Ectodermal cell (in vitro differentiated cells): ENCODE data around the gene WDR4.
"Not testable (repeated sequence)": the region's sequence is repeated elsewhere in the genome, so short reads cannot be mapped to it uniquely, and the experiment has no call there.

Experiments used
- H3K27ac ChIP-seq: 2 replicates; pipeline ENCODE4 v1.7.0; 2013; ENCODE audit warnings: mild to moderate bottlenecking, low read depth, low read length; ENCODE audit not compliant: insufficient read depth, poor library complexity, severe bottlenecking
- H3K27me3 ChIP-seq: 2 replicates; pipeline ENCODE4 v1.7.0; 2013; ENCODE audit warnings: mild to moderate bottlenecking, low read length; ENCODE audit not compliant: insufficient read depth, control insufficient read depth, poor library complexity, severe bottlenecking
- H3K36me3 ChIP-seq: one replicate; pipeline ENCODE4 v1.7.0; 2013; ENCODE audit warnings: low read length; ENCODE audit not compliant: control insufficient read depth, insufficient read depth
- H3K4me1 ChIP-seq: one replicate; pipeline ENCODE4 v1.7.0; 2013; ENCODE audit warnings: low read length; ENCODE audit not compliant: control insufficient read depth, insufficient read depth
- H3K4me3 ChIP-seq: 2 replicates; pipeline ENCODE4 v1.7.0; 2013; ENCODE audit warnings: low read depth, low read length, control low read depth; ENCODE audit not compliant: insufficient read depth
- H3K9me3 ChIP-seq: 2 replicates; pipeline ENCODE4 v1.7.0; 2013; ENCODE audit warnings: mild to moderate bottlenecking, low read length, moderate library complexity; ENCODE audit not compliant: control insufficient read depth
- WGBS, 2 experiments: methylation state at CpG; one replicate each; pipeline ENCODE4 v1.1.7; 2013; ENCODE audit warnings: missing lambda C conversion rate in 2 of 2; 5-methylcytosine and 5-hydroxymethylcytosine counted together

The WDR4 gene

DNA sequence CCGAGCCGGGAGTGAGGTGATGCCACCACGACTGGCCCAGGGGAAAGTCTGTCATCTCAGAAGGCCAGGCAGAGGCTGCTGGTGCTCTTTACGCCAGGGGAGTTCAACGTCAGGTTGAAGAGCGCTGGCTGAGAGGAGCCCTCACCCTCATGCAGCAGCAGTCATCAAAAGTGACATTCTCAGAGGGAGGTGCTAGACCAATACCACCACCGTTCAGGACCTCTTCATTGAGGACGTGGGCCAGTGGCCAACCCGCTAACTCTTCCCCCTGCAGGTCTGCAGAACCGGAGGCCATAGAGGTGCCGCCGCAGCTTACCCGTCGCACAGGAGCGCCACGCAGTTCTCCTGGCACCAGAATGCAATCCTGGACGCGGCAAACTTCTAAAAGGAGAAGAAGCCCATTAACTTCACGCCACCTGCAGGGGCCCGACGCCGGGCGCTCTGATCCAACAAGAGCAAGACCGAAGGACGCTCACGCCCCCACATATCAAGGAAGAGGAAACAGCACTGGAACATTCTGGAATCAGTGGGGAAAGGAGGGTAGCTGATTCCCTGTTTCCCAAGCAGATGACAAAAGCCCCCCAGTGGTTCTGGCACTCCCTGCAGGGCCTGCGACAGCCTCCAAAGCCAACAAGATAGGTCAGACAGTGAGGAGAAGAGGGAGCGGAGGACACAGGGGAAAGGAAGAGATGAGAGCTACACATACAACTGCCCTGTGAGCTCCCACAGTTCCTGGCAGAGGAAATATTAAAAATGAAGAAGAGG lies 24.9 kb downstream of the WDR4 start:
- no peaks in the 10 kb centered on the region for H3K27me3 ChIP-seq
- peaks cover 48% of the 10 kb centered on the region for H3K36me3 ChIP-seq
- H3K4me1 ChIP-seq, result no peaks in the 10 kb centered on the region
- WGBS, 2 experiments, result 94 to 96% methylated on average over 28 of the region's 28 CpGs
- no peak overlapping the region for H3K4me3 ChIP-seq
- no peaks in the 10 kb centered on the region for H3K9me3 ChIP-seq
- H3K27ac ChIP-seq, result no peak overlapping the region

DNA sequence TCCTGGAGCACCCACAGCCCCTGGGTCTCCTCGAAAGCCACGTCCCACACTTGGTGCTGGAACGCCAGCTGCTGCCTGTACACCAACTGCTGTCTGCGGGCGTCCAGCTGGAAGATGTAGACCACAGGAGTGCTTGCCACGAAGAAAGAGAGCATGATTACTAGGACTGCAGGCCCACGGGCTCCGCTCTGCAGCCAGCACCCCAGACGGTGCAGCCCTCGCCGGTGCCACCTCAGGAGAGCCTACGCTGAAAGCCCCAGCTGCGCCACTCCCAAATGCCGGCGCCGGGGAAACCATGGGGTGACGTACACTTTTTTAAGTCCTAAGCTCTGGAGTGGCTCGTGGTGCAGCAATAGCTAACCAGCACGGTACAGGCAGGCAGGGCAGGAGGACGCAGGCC lies 25.7 kb downstream of the WDR4 start:
- WGBS, 2 experiments, result 95 to 96% methylated on average over 20 of the region's 20 CpGs

DNA sequence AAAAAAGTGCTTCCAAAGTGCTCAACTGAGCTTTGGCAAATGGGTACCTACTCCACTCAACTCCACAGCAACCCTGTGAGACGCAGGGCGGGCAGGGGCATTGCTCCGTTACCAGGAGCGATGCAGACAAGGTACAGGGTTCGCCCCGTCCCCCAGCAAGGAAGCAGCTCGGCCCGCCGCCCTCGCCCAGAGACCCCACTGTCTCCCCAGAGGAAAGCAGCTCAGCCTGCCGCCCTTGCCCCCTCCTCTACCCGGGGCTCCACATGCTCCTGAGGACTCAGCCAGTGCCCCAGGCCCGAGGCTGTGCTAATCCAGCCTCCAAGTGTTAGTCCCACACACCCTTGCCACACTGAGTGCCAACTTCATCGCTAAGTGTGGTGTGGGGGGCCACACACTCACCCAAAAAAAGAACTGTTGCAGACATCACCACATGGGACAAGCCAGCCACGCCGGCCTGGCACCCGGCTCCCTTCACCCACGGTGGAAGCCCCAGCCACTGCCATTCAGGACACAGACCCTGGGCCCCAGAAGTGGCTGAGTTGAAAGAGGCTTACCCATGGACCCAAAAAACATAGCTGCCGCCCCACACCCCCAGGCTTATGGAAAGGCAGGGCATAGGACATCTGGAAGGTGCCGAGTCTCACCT lies 26.3 kb downstream of the WDR4 start:
- 95 to 96% methylated on average over 20 of the region's 20 CpGs for WGBS, 2 experiments
- Histone ChIP-seq H3K4me3 (no peak overlapping the region), H3K9me3 (no peaks in the 10 kb centered on the region), H3K27ac (no peak overlapping the region), H3K27me3 (no peaks in the 10 kb centered on the region), H3K36me3 (peaks cover 43% of the 10 kb centered on the region), H3K4me1 (no peaks in the 10 kb centered on the region)

More for the DNA sequence above, 25.7 kb downstream of the WDR4 start:
- Histone ChIP-seq H3K9me3 (no peaks in the 10 kb centered on the region), H3K36me3 (peaks cover 46% of the 10 kb centered on the region), H3K4me3 (no peak overlapping the region), H3K4me1 (no peaks in the 10 kb centered on the region), H3K27ac (no peak overlapping the region), H3K27me3 (no peaks in the 10 kb centered on the region)

DNA sequence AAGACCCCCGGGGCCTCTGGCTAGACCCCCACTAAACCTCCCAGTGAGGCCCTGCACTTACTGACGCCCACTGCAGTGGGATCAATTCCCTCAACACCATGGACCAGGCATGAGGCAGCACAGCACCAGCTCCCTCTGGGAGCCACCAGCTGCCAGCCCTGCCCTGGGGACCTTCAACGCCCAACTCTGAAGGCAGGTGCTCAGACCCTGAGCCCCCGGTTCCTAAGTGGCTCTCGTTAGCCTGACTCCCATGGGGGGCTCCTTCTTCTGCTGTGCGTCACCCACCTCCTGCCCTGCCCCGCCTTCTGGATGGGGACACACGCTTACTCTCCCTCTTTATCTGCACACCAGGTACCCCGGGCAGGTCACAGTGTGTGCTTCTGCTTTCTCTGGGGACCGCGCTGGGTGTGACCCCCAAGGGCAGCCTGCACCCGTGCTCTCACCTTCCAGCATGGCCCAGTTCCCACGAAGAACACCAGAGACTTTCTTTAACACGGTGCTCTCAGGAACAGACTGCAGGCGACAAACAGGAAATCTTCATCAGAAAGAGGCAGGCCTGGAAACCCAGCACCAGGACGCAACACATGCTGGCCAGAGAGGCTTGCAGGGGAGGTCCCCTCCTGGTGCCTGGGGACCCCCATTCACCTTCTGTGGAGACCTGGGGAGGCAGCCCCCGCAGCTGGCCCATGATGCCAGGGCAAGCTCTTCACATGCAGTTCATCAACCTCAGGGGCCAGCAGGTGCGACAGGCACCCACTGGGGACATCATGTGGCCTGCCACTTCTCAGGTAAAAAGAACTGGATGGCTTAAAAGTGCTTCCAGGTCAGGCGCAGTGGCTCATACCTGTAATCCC lies 27.3 kb downstream of the WDR4 start:
- Histone ChIP-seq H3K36me3 (peaks cover 42% of the 10 kb centered on the region), H3K27me3 (no peaks in the 10 kb centered on the region), H3K27ac (no peak overlapping the region), H3K4me3 (no peak overlapping the region), H3K4me1 (no peaks in the 10 kb centered on the region), H3K9me3 (no peaks in the 10 kb centered on the region)
- 95 to 96% methylated on average over 19 of the region's 19 CpGs for WGBS, 2 experiments

DNA sequence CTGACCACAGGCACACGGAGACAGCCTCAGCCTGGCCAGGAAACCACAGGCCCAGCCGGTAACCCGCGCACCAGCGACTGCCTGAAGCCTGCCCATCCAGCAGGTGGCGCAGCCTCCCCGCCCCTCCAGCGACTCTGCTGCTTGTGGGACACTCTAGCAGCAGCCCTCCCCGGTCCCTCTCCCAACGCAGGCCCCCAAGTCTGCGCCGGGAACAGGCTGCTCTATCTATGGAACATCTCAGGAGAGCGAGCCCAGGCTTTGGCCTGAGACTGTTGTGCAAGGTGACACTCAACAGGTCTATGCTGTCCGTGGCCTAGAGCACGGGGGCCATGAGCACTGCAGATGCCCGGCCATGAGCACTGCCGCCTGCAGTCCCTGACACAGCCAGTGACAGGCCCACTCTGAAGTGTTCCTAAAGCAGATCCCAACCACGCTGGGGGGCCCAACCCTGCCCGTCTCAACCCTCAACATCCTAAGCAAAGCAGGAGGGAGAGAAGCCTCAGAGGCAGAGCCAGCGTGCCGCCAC lies 28.4 kb downstream of the WDR4 start:
- H3K27me3 ChIP-seq, result no peaks in the 10 kb centered on the region
- 89 to 91% methylated on average over 21 of the region's 21 CpGs for WGBS, 2 experiments
- no peak overlapping the region for H3K27ac ChIP-seq
- H3K36me3 ChIP-seq, result peaks cover 39% of the 10 kb centered on the region
- H3K4me3 ChIP-seq, result no peak overlapping the region
- no peaks in the 10 kb centered on the region for H3K9me3 ChIP-seq
- no peaks in the 10 kb centered on the region for H3K4me1 ChIP-seq

DNA sequence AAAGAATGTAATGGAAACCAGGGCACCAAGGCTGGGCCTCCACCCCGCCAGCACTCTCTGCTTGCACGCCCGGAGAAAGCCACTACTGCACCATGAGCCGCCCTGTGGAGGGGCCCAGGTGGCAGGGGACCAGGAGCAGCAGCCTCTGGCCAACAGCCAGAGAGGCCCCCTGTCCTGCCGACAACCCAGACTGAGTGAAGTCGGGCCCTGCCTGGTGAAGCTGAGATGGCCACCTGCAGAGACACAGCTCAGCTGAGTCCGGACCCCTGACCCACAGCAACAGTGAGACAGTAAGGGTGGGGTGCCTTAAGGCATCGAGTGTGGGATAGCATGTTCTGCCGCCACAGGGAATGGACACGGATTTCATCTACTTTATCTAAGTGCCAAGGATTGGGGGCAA lies 28.9 kb downstream of the WDR4 start:
- no peak overlapping the region for H3K4me3 ChIP-seq
- H3K36me3 ChIP-seq, result peaks cover 35% of the 10 kb centered on the region

DNA sequence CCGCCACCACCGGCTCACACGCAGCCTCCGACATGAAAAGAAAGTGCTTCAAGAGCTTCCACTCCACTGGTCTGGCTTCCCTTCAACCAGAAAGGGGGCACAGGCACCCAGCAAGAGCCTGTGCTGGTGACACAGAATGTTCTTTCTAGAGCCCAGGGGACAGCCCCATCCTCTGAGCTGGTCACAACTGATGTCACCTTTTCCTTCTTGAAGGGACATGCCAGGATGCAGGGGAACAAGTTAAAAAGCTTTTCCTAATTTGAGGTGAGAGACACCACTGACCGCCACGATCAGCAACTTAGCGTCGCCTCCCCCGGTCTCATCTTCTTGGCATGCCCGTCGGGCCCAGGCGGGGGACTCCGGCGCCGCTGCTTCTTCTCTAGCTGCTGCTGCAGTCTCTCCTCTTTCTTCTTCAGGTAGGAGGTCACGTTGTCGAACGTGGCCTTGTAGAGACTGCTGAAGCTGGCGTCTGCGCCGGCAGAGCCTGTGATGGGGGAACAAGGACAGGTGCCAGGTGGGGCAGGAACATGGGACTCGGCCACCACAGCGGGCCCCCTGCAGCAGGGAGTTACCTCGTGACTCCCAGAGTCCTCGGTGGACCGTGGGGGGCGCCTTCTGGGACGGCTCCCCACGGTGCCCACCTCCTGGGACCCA lies 29.5 kb downstream of the WDR4 start:
- H3K9me3 ChIP-seq, result no peaks in the 10 kb centered on the region
- WGBS, 2 experiments, result 95 to 98% methylated on average over 29 of the region's 29 CpGs
- H3K4me1 ChIP-seq, result no peaks in the 10 kb centered on the region
- H3K27me3 ChIP-seq, result no peaks in the 10 kb centered on the region
- H3K4me3 ChIP-seq, result no peak overlapping the region
- no peak overlapping the region for H3K27ac ChIP-seq
- H3K36me3 ChIP-seq, result peaks cover 30% of the 10 kb centered on the region

More for the DNA sequence above, 28.9 kb downstream of the WDR4 start:
- 90 to 92% methylated on average over 10 of the region's 10 CpGs for WGBS, 2 experiments
- H3K27ac ChIP-seq, result no peak overlapping the region
- no peaks in the 10 kb centered on the region for H3K27me3 ChIP-seq
- no peaks in the 10 kb centered on the region for H3K4me1 ChIP-seq
- H3K9me3 ChIP-seq, result no peaks in the 10 kb centered on the region

DNA sequence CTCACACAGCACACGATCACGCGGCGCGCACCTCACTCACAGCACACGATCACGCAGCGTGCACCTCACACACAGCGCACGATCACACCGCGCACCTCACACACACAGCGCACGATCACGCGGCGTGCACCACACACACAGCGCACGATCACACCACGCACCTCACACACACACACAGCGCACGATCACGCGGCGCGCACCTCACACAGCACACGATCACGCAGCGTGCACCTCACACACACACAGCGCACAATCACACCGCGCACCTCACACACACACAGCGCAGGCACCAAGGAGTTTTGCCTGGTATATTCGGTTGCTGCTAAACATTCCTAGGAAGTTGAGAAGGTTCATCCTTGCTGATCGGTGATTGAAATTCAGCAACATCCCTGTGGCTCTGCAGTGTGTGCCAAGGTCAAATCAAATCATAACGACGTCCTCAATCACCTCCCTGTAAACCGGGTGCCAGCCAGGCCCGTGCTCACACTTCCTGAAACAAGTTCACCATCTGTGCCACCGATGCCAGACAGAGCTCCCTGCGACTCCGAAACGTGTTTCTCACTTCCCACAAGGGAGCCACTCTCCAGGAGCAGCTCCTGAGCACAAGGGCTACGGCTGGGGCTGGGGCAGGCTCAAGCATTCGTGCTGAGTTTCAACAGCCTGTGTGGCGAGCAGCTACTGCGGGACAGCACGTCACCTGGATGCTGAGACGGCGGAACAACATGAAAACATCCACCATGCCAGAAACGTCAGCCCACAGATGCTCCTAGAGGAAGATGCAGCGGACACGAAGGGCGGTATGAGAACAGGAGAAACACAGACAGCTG lies 30.2 kb downstream of the WDR4 start:
- Histone ChIP-seq H3K4me3 (no peak overlapping the region), H3K27ac (no peak overlapping the region), H3K4me1 (no peaks in the 10 kb centered on the region), H3K27me3 (no peaks in the 10 kb centered on the region), H3K9me3 (no peaks in the 10 kb centered on the region), H3K36me3 (peaks cover 33% of the 10 kb centered on the region)
- WGBS, 2 experiments, result 89 to 90% methylated on average over 54 of the region's 54 CpGs

DNA sequence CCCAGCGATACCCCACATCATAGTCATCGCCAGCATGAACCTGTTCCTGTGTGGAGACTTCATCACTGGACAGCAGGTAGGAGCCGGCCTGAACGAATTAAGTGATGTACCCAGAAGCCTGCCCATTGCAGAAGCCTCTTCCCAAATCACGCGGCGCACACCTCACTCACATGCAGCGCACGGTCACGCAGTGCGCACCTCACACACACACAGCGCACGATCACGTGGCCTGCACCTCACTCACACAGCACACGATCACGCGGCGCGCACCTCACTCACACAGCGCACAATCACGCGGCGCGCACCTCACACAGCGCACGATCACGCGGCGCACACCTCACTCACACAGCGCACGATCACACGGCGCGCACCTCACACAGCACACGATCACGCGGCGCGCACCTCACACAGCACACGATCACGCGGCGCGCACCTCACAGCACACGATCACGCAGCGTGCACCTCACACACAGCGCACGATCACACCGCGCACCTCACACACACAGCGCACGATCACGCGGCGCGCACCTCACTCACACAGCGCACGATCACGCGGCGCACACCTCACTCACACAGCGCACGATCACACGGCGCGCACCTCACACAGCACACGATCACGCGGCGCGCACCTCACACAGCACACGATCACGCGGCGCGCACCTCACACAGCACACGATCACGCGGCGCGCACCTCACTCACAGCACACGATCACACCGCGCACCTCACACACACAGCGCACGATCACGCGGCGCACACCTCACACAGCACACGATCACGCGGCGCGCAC lies 31.0 kb downstream of the WDR4 start:
- not testable (repeated sequence) for H3K4me1 ChIP-seq, H3K27ac ChIP-seq, H3K27me3 ChIP-seq, H3K9me3 ChIP-seq, H3K4me3 ChIP-seq
- H3K36me3 ChIP-seq, result peaks cover 33% of the 10 kb centered on the region
- WGBS, 2 experiments, result 96% methylated on average over 95 of the region's 95 CpGs
